ENCODE measurements around the gene FAM151A.
"Not testable (repeated sequence)": the region's sequence is repeated elsewhere in the genome, so short reads cannot be mapped to it uniquely, and the experiment has no call there.

Gene FAM151A

DNA sequence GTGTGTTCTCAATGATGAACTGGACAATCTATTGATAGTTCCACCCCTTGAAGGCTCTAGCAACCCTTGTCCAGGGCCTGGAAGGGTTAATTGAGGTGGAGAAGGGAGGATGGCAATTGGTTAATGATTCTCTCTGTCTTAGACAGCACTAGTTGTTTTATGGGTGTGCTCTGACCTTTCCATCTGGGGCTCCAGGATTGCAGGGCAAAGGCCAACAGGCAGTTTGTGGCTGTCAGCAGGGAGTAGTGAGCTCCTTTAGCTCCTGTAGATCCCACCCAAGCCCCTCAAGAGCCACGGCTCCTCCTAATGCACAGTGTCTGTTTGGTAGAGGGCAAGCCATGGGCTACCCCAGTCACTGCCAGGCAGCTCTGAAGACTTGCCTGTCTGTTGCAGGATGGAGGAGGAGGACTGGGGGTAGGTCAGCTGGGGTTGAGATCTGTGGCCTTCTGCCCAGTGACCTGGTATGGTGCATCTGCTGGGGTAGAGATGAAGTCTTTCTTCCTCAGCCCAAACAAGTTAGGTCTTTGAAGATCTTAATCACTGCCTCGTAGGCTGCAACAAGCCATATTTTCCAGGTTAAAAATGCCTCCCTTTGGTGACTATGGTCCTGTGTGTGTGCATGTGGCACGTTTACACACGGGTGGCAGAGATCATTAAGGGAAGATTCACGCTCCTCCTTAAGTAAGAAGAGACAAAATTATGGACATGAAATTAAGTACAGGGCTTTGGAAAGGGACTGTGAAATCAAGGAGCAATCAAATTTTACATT, 26.0 kb upstream of the FAM151A start:
- no peak for DNase-seq (ENCODE audit: low read depth)
- H3K4me3 ChIP-seq (ENCODE audit: low read length): no peak overlapping the region
- TF ChIP-seq, protein P1, sequence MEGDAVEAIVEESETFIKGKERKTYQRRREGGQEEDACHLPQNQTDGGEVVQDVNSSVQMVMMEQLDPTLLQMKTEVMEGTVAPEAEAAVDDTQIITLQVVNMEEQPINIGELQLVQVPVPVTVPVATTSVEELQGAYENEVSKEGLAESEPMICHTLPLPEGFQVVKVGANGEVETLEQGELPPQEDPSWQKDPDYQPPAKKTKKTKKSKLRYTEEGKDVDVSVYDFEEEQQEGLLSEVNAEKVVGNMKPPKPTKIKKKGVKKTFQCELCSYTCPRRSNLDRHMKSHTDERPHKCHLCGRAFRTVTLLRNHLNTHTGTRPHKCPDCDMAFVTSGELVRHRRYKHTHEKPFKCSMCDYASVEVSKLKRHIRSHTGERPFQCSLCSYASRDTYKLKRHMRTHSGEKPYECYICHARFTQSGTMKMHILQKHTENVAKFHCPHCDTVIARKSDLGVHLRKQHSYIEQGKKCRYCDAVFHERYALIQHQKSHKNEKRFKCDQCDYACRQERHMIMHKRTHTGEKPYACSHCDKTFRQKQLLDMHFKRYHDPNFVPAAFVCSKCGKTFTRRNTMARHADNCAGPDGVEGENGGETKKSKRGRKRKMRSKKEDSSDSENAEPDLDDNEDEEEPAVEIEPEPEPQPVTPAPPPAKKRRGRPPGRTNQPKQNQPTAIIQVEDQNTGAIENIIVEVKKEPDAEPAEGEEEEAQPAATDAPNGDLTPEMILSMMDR (conservative IDR thresholded peaks at IDR 0.05; ENCODE audit: low read depth, low read length): no peak

DNA sequence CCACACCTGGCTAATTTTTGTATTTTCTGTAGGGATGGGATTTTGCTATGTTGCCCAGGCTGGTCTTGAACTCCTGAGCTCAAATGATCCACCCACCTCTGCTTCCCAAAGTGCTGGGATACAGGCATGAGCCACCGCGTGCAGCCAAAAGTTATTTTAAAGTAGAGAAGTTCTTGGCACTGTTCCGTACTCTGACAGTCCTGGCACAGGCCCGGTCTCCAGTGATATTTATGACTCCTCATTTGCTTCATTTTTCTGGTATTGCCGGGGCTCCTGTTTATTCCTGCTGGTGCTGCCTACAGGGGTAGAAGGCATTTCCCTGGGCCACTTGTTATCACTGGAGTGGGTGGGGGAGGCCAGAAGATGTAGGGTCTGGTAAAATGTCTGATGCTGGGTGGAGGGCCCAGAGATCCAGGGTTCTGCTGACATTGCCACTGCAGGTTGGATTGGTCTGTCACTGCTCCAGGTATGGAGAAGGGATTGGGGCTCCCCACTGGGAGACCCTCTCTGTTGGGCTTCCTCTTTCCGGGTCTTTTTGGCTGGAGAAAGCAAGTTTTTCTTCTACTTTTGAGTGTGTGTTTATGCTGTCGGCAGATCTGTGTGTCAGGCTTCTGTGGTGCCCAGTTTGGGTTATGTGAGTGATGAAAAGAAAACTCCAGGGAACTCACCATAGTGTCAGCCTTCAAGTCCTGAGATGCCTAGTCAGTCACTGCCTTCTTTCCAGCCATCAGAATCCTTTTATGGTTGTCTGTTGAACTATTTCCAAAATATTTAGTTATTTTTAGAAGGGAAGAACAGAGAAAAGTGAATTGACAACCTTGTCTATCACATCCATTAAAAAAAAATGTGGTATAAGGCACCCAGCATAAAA, 22.7 kb upstream of the FAM151A start:
- TF ChIP-seq, protein P1 (conservative IDR thresholded peaks at IDR 0.05; ENCODE audit: low read depth, low read length): no peak
- no peak for DNase-seq (ENCODE audit: low read depth)
- H3K4me3 ChIP-seq (ENCODE audit: low read length): no peak overlapping the region

DNA sequence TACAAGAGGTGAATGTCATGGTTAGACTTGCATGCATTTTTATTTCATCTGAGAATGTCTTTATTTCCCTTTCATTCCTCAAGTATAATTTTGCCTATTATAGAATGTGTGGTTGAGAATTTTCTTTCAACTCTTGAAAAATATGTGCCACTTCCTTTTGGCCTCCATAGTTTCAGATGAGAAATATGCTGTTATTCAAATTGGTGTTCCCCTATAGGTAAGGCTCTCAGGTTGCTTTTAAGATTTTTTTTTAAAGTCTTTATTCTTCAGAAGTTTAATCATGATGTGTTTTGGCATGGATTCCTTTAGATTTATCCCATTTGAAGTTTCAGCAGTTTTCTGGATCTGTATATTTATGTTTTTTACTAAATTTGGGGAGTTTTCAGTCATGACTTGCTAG, 20.4 kb upstream of the FAM151A start:
- TF ChIP-seq, protein P1 (conservative IDR thresholded peaks at IDR 0.05; ENCODE audit: low read depth, low read length): no peak
- H3K4me3 ChIP-seq (ENCODE audit: low read length): no peak overlapping the region
- no peak for DNase-seq (ENCODE audit: low read depth)

DNA sequence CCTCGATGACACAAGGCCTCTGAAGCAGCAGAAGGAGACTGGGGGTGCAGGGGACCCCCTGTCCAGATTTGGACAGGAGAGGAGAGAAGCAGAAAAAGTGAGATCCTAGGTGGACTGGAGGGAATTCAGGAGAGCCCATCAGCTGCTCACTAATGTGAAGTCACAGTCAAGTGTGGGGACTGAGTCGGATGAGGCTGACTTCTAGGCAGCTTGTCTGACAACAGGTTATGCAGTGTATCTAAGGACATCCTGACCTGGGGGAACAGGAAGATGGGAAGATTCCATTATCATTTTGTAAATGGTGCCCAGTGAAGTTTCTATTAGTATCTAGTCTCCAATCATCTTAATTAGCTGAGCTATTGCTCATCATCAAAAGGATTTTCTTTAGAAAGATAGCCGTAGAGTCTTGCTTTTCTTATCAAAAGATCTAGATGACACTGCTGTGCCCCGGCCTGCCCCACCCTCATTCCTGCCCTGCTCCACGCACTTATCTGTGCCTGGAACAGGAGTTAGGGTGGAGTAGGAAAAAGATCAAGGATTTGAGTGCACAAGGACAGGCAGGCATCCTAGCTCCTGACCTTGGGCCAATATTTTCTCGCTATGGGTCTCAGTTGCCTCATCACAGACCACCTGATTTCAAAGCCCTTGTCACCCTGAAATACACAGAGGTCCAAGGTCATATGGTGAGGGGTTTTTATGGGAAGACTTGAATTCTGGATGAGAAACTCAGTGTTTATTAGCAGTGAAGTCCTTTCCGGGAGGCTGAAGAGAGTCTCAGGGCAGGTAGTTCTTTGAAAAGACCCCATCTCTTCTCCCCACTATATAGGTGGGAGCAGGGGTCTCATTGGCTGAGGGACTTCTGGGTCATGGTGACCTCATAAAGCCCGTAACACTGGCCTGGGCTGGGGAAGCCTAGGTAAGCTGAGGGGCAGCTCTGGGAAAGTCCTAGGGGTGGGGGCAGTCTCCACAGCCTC, 17.8 kb upstream of the FAM151A start, which contains the start of gene MROH7:
Gene MROH7, plus strand, starts transcription at position 924 of the 974 bp plus-strand sequence. CDS start 11,141 bp downstream, outside the sequence.
- TF ChIP-seq, protein P1 (conservative IDR thresholded peaks at IDR 0.05; ENCODE audit: low read depth, low read length): no peak
- no peak within 1 kb of the TSS for H3K4me3 ChIP-seq (ENCODE audit: low read length)
- DNase-seq (ENCODE audit: low read depth): no peak

DNA sequence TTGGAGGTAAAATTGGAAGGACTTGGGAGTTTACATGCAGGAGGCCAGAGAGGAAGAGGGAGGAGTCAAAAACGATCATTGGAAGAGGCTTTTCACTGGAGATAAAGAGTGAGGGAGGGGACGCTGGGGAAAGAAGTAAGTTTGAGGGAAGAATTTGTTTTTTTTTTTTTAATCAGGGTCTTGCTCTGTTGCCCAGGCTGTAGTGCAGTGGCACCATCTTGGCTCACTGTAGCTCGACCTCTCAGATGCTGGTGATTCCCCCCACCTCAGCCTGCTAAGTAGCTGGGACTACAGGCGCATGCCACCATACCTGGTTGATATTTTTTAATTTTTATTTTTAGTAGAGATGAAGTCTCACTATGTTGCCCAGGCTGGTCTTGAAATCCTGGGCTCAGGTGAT, 17.0 kb upstream of the FAM151A start:
- TF ChIP-seq, protein P1 (conservative IDR thresholded peaks at IDR 0.05; ENCODE audit: low read depth, low read length): no peak
- no peak for DNase-seq (ENCODE audit: low read depth)
- no peak overlapping the region for H3K4me3 ChIP-seq (ENCODE audit: low read length)

DNA sequence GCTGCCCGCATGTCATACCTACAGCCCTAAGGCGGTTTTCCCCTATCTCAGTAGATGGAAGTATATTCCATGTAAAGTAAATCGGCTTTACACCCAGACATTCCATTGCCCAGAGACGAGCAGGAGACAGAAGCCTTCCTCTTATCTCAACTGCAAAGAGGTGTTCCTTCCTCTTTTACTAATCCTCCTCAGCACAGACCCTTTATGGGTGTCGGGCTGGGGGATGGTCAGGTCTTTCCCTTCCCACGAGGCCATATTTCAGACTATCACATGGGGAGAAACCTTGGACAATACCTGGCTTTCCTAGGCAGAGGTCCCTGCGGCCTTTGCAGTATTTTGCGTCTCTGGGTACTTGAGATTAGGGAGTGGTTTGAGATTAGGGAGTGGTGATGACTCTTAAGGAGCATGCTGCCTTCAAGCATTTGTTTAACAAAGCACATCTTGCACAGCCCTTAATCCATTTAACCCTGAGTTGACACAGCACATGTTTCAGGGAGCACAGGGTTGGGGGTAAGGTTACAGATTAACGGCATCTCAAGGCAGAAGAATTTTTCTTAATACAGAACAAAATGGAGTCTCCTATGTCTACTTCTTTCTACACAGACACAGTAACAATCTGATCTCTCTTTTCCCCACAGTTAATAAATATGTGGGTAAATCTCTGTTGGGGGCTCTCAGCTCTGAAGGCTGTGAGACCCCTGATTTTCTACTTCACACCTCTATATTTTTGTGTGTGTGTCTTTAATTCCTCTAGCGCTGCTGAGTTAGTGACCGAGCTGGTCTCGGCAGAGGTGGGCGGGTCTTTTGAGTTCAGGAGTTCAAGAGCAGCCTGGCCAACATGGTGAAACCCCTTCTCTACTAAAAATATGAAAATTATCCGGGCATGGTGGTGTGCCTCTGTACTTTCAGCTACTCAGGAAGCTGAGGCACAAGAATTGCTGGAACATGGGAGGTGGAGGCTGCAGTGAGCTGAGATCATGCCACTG, 13.4 kb upstream of the FAM151A start:
- not testable (repeated sequence) for H3K4me3 ChIP-seq (ENCODE audit: low read length); DNase-seq (ENCODE audit: low read depth)

DNA sequence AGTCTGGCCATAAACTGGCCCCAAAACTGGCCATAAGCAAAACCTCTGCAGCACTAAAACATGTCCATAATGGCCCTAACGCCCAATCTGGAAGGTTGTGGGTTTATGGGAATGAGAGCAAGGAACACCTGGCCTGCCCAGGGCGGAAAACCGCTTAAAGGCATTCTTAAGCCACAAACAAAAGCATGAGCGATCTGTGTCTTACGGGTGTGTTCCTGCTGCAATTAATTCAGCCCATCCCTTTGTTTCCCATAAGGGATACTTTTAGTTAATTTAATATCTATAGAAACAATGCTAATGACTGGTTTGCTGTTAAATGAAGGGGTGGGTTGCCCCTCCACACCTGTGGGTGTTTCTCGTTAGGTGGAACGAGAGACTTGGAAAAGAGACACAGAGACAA, 12.5 kb upstream of the FAM151A start:
- H3K4me3 ChIP-seq (ENCODE audit: low read length); DNase-seq (ENCODE audit: low read depth): not testable (repeated sequence)

Measured in retinal pigment epithelial cell (primary cell).